ENCODE data around the gene PRG2.
"Not testable (repeated sequence)": the region's sequence is repeated elsewhere in the genome, so short reads cannot be mapped to it uniquely, and the experiment has no call there.

Gene PRG2

GRCh38 chr11:57405271-57405860, 14.9 kb upstream of the PRG2 start:
- Histone ChIP-seq H3K9me3 (ENCODE audit: control insufficient read depth in 1 of 2, low read length in 2 of 2) (no peaks in the 10 kb centered on the region), H3K4me1 (ENCODE audit: control insufficient read depth in 1 of 2, insufficient read depth in 2 of 2, low read length in 2 of 2) (no peaks in the 10 kb centered on the region), H3K4me3 (ENCODE audit: low read depth in 1 of 2, low read length in 2 of 2) (no peak overlapping the region), H3K27me3 (ENCODE audit: low read depth, low read length) (no peaks in the 10 kb centered on the region), H3K27ac (ENCODE audit: low read length) (no peak overlapping the region), H3K36me3 (ENCODE audit: control insufficient read depth in 1 of 2, insufficient read depth in 2 of 2, low read length in 2 of 2) (peaks cover 14 to 15% of the 10 kb centered on the region in 2 donors)

- Histone ChIP-seq H3K9me3 (ENCODE audit: control insufficient read depth in 1 of 2, low read length in 2 of 2) (no peaks in the 10 kb centered on the region), H3K4me1 (ENCODE audit: control insufficient read depth in 1 of 2, insufficient read depth in 2 of 2, low read length in 2 of 2) (no peaks in the 10 kb centered on the region), H3K4me3 (ENCODE audit: low read depth in 1 of 2, low read length in 2 of 2) (no peak overlapping the region), H3K27me3 (ENCODE audit: low read depth, low read length) (no peaks in the 10 kb centered on the region), H3K27ac (ENCODE audit: low read length) (no peak overlapping the region), H3K36me3 (ENCODE audit: control insufficient read depth in 1 of 2, insufficient read depth in 2 of 2, low read length in 2 of 2) (peaks cover 3 to 14% of the 10 kb centered on the region in 2 donors)
Observed at GRCh38 chr11:57403802-57404147, 13.3 kb upstream of the PRG2 start.

GRCh38 chr11:57403003-57403801, 12.8 kb upstream of the PRG2 start:
- not testable (repeated sequence) for H3K27ac ChIP-seq (ENCODE audit: low read length); H3K27me3 ChIP-seq (ENCODE audit: low read depth, low read length); H3K4me1 ChIP-seq (ENCODE audit: control insufficient read depth in 1 of 2, insufficient read depth in 2 of 2, low read length in 2 of 2); H3K9me3 ChIP-seq (ENCODE audit: control insufficient read depth in 1 of 2, low read length in 2 of 2); H3K4me3 ChIP-seq (ENCODE audit: low read depth in 1 of 2, low read length in 2 of 2)
- peaks cover 0 to 14% of the 10 kb centered on the region in 2 donors for H3K36me3 ChIP-seq (ENCODE audit: control insufficient read depth in 1 of 2, insufficient read depth in 2 of 2, low read length in 2 of 2)

GRCh38 chr11:57402188-57403002, 11.9 kb upstream of the PRG2 start:
- H3K4me3 ChIP-seq (ENCODE audit: low read depth in 1 of 2, low read length in 2 of 2), result no peak overlapping the region
- H3K27me3 ChIP-seq (ENCODE audit: low read depth, low read length), result no peaks in the 10 kb centered on the region
- H3K27ac ChIP-seq (ENCODE audit: low read length), result no peak overlapping the region
- H3K9me3 ChIP-seq (ENCODE audit: control insufficient read depth in 1 of 2, low read length in 2 of 2), result no peaks in the 10 kb centered on the region
- peaks cover 0 to 6% of the 10 kb centered on the region in 2 donors for H3K36me3 ChIP-seq (ENCODE audit: control insufficient read depth in 1 of 2, insufficient read depth in 2 of 2, low read length in 2 of 2)
- H3K4me1 ChIP-seq (ENCODE audit: control insufficient read depth in 1 of 2, insufficient read depth in 2 of 2, low read length in 2 of 2), result no peaks in the 10 kb centered on the region

GRCh38 chr11:57399972-57400578, 9.6 kb upstream of the PRG2 start:
- Histone ChIP-seq H3K27me3 (ENCODE audit: low read depth, low read length) (no peaks in the 10 kb centered on the region), H3K27ac (ENCODE audit: low read length) (no peak overlapping the region)

GRCh38 chr11:57399221-57399620, 8.8 kb upstream of the PRG2 start:
- Histone ChIP-seq H3K9me3 (ENCODE audit: control insufficient read depth in 1 of 2, low read length in 2 of 2) (no peaks in the 10 kb centered on the region), H3K27ac (ENCODE audit: low read length) (no peak overlapping the region), H3K36me3 (ENCODE audit: control insufficient read depth in 1 of 2, insufficient read depth in 2 of 2, low read length in 2 of 2) (no peaks in the 10 kb centered on the region), H3K4me3 (ENCODE audit: low read depth in 1 of 2, low read length in 2 of 2) (no peak overlapping the region), H3K27me3 (ENCODE audit: low read depth, low read length) (no peaks in the 10 kb centered on the region), H3K4me1 (ENCODE audit: control insufficient read depth in 1 of 2, insufficient read depth in 2 of 2, low read length in 2 of 2) (no peaks in the 10 kb centered on the region)

More at GRCh38 chr11:57399972-57400578, 9.6 kb upstream of the PRG2 start:
- Histone ChIP-seq H3K4me1 (ENCODE audit: control insufficient read depth in 1 of 2, insufficient read depth in 2 of 2, low read length in 2 of 2) (no peaks in the 10 kb centered on the region), H3K9me3 (ENCODE audit: control insufficient read depth in 1 of 2, low read length in 2 of 2) (no peaks in the 10 kb centered on the region), H3K4me3 (ENCODE audit: low read depth in 1 of 2, low read length in 2 of 2) (no peak overlapping the region), H3K36me3 (ENCODE audit: control insufficient read depth in 1 of 2, insufficient read depth in 2 of 2, low read length in 2 of 2) (no peaks in the 10 kb centered on the region)

- H3K27ac ChIP-seq (ENCODE audit: low read length), result no peak overlapping the region
- H3K4me1 ChIP-seq (ENCODE audit: control insufficient read depth in 1 of 2, insufficient read depth in 2 of 2, low read length in 2 of 2), result no peaks in the 10 kb centered on the region
- H3K4me3 ChIP-seq (ENCODE audit: low read depth in 1 of 2, low read length in 2 of 2), result no peak overlapping the region
- H3K27me3 ChIP-seq (ENCODE audit: low read depth, low read length), result no peaks in the 10 kb centered on the region
- H3K36me3 ChIP-seq (ENCODE audit: control insufficient read depth in 1 of 2, insufficient read depth in 2 of 2, low read length in 2 of 2), result no peaks in the 10 kb centered on the region
- no peaks in the 10 kb centered on the region for H3K9me3 ChIP-seq (ENCODE audit: control insufficient read depth in 1 of 2, low read length in 2 of 2)
Observed at GRCh38 chr11:57397394-57397990, 7.0 kb upstream of the PRG2 start.

DNA sequence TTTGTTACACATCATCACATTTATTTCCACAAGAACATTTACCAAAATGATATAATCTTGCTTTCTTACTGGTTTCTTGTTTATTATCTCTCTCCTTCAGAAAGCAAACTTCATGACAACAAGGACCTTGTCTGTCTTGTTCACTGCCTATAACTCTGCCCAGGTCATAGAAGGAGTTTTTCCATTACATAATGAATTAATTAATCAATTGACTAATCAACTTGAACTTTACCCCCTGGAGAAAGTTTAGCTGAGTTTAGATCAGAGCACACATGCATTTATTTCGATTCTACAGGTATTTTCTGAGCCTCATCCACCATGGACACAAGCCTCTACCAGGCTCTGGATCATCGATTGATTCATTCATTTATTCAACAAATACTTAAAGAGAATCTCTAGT, 6.3 kb upstream of the PRG2 start:
- Histone ChIP-seq H3K27ac (ENCODE audit: low read length) (no peak overlapping the region), H3K27me3 (ENCODE audit: low read depth, low read length) (no peaks in the 10 kb centered on the region), H3K9me3 (ENCODE audit: control insufficient read depth in 1 of 2, low read length in 2 of 2) (no peaks in the 10 kb centered on the region), H3K4me3 (ENCODE audit: low read depth in 1 of 2, low read length in 2 of 2) (no peak overlapping the region), H3K36me3 (ENCODE audit: control insufficient read depth in 1 of 2, insufficient read depth in 2 of 2, low read length in 2 of 2) (no peaks in the 10 kb centered on the region), H3K4me1 (ENCODE audit: control insufficient read depth in 1 of 2, insufficient read depth in 2 of 2, low read length in 2 of 2) (no peaks in the 10 kb centered on the region)

DNA sequence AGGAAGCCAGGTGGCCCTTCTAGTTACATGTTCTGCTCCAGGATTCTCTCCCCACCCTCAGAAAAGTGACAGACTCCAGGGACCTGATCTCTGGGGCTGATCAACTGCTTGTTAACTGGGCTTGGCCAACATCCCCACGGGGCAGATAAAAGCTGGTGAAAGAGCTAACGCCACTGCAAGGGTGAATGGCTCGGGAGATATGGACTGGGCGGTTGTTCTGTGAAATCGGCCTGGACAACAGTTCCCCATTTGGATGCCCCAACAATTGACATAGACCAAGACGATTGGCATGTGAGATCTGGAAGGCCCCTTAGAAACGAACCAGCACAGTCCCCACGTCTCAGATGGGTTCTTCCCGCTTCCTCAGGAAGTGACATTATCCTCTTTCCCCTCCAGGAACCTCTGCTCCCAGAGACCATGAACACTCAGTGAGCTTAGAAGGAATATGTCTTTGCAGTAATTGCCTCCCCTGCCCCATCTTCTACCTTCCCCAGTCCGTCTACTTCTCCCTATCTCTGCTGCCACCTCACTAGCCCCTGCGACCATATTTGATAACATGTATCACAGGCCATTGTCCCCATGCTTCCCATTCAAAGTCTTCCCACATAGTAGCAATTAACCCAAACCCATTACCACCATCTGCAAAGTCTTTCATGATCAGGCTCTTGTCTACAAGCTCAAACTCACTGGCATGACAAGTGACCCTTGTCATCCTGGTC, 5.6 kb upstream of the PRG2 start:
- no peak overlapping the region for H3K27ac ChIP-seq (ENCODE audit: low read length)
- H3K4me3 ChIP-seq (ENCODE audit: low read depth in 1 of 2, low read length in 2 of 2), result no peak overlapping the region
- H3K4me1 ChIP-seq (ENCODE audit: control insufficient read depth in 1 of 2, insufficient read depth in 2 of 2, low read length in 2 of 2), result no peaks in the 10 kb centered on the region
- H3K27me3 ChIP-seq (ENCODE audit: low read depth, low read length), result no peaks in the 10 kb centered on the region
- no peaks in the 10 kb centered on the region for H3K36me3 ChIP-seq (ENCODE audit: control insufficient read depth in 1 of 2, insufficient read depth in 2 of 2, low read length in 2 of 2)
- H3K9me3 ChIP-seq (ENCODE audit: control insufficient read depth in 1 of 2, low read length in 2 of 2), result no peaks in the 10 kb centered on the region

GRCh38 chr11:57394203-57394965, 3.9 kb upstream of the PRG2 start:
- no peaks in the 10 kb centered on the region for H3K36me3 ChIP-seq (ENCODE audit: control insufficient read depth in 1 of 2, insufficient read depth in 2 of 2, low read length in 2 of 2)
- H3K4me3 ChIP-seq (ENCODE audit: low read depth in 1 of 2, low read length in 2 of 2), result no peak overlapping the region
- H3K9me3 ChIP-seq (ENCODE audit: control insufficient read depth in 1 of 2, low read length in 2 of 2), result no peaks in the 10 kb centered on the region
- H3K4me1 ChIP-seq (ENCODE audit: control insufficient read depth in 1 of 2, insufficient read depth in 2 of 2, low read length in 2 of 2), result no peaks in the 10 kb centered on the region
- H3K27ac ChIP-seq (ENCODE audit: low read length), result no peak overlapping the region
- no peaks in the 10 kb centered on the region for H3K27me3 ChIP-seq (ENCODE audit: low read depth, low read length)
